Body of pancreas (tissue), 4 donors: Measurements from ENCODE around the gene PPT1.

Experiments
- POLR2A ChIP-seq, 3 donors: fragments of 450-650 bp; IDR thresholded peaks; one replicate each; pipeline ENCODE4 v1.6.1; 2016; ENCODE audit warnings: antibody characterized with exemption in 3 of 3, mild to moderate bottlenecking in 2 of 3
- TF ChIP-seq, protein P1 (sequence below), 7 experiments: fragments of 450-650 bp in 4 of 7; fragments of 200-600 bp in 3 of 7; sonication (generic) in 3 of 7; IDR thresholded peaks; one replicate each; pipeline ENCODE4 v1.5.1; 2016 to 2019; ENCODE audit warnings: antibody characterized with exemption in 7 of 7

DNA sequence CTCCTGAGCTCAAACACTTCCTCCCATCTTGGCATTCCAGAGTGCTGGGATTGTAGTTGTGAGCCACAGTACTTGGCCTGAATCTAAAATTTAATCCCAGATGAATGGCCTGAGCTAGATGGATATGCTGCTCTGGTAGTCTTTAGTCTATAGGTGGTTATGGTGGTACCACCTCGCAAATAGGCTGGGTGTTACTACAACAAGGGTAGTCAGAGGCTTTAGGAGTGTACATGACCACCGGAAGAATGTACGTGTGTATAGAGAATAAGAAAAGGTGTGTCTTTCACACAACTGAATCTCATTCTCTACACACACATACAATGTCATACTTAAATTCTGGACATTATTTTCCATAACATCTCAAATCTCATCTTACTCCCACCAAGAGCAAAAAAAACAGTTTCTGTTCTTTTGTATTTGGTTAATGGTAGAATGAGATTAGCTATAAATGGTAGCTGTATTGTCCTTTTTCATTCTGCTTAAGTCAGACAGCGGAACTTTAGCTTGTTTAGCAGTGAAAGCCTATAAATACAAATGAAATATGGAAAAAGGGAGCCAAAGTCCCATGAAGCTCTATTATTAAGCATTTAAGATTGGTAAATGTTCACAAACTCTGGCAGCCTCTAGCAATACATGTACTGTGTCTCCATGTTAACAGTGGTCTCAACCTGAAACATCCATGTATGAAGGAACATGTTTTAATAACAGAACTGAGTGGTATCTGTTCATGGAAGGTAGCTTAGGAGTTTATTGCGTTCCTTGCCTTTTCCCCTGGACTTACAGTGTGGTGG, 40.3 kb downstream of the PPT1 start:
- TF ChIP-seq, protein P1, sequence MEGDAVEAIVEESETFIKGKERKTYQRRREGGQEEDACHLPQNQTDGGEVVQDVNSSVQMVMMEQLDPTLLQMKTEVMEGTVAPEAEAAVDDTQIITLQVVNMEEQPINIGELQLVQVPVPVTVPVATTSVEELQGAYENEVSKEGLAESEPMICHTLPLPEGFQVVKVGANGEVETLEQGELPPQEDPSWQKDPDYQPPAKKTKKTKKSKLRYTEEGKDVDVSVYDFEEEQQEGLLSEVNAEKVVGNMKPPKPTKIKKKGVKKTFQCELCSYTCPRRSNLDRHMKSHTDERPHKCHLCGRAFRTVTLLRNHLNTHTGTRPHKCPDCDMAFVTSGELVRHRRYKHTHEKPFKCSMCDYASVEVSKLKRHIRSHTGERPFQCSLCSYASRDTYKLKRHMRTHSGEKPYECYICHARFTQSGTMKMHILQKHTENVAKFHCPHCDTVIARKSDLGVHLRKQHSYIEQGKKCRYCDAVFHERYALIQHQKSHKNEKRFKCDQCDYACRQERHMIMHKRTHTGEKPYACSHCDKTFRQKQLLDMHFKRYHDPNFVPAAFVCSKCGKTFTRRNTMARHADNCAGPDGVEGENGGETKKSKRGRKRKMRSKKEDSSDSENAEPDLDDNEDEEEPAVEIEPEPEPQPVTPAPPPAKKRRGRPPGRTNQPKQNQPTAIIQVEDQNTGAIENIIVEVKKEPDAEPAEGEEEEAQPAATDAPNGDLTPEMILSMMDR (IDR thresholded peaks at IDR 0.05): no peak
- TF ChIP-seq POLR2A (IDR thresholded peaks at IDR 0.05): no peak
